AG04450 (cell line): ENCODE measurements around the gene FNIP2. TPM values are rescaled to one million over a fixed set of nuclear protein-coding genes. Genes with fewer than 3 reads are reported as not detected.
"Not testable (repeated sequence)": the region's sequence is repeated elsewhere in the genome, so short reads cannot be mapped to it uniquely, and the experiment has no call there.

Experiments
- CTCF ChIA-PET: fragments of 300-600, 350-600 bp; formaldehyde crosslinking; extraction: SDS; loops from one replicate; lab custom pipeline; 2022; ENCODE audit warnings: antibody characterized with exemption, inconsistent platforms; lab: Charles Lee
- POLR2A ChIA-PET: fragments of 350-600 bp; formaldehyde crosslinking; extraction: SDS; loops from one replicate; lab custom pipeline; 2021; ENCODE audit warnings: antibody characterized with exemption, inconsistent platforms; lab: Yijun Ruan, JAX
- DNase-seq: peaks from one replicate; pipeline ENCODE4 v3.0.0-alpha.2; 2011; ENCODE audit warnings: low read depth, low spot score
- H3K27ac ChIP-seq: one replicate; pipeline ENCODE4 v1.5.1; 2012; ENCODE audit warnings: low read depth, low read length, control low read depth
- H3K27me3 ChIP-seq: one replicate; pipeline ENCODE4 v1.6.0; 2012; ENCODE audit warnings: low read length; ENCODE audit not compliant: control insufficient read depth, insufficient read depth
- H3K4me3 ChIP-seq: 2 replicates; pipeline ENCODE4 v1.5.1; 2011; ENCODE audit warnings: mild to moderate bottlenecking, low read depth, low read length, control low read depth
- H3K9me3 ChIP-seq: 2 replicates; pipeline ENCODE4 v1.5.1; 2012; ENCODE audit warnings: low read length; ENCODE audit not compliant: control insufficient read depth, insufficient read depth
- CTCF ChIP-seq: IDR thresholded peaks from 2 replicates; pipeline ENCODE4 v1.5.1; 2011; ENCODE audit warnings: low read depth, low read length, control low read depth, inconsistent platforms
- polyA plus RNA-seq: library from polyadenylated mRNA; depleted of rRNA; stranded (reverse); fragments of >200 nt; gene quantifications from 2 replicates; pipeline ENCODE4 v1.2.3, GENCODE V29; 2011

Gene FNIP2
- polyA plus RNA-seq, 1 experiment = 8.4 TPM

GRCh38 chr4:158739600-158739999, 29.2 kb upstream of the FNIP2 start:
- H3K27me3 ChIP-seq = no peaks in the 10 kb centered on the region
- no peak for DNase-seq
- TF ChIP-seq CTCF = no peak
- H3K27ac ChIP-seq = no peak overlapping the region
- ChIA-PET POLR2A (no interaction called here), CTCF (no interaction called here)
- H3K4me3 ChIP-seq = no peak overlapping the region
- no peaks in the 10 kb centered on the region for H3K9me3 ChIP-seq

GRCh38 chr4:158741326-158742021, 27.4 kb upstream of the FNIP2 start:
- no peaks in the 10 kb centered on the region; the same call in 1 of the 2 replicates for H3K9me3 ChIP-seq
- no peak overlapping the region for H3K4me3 ChIP-seq
- TF ChIP-seq CTCF = no peak
- ChIA-PET POLR2A (no interaction called here), CTCF (interaction anchor here (0.6 to 1.8 kb wide), 3 partner anchors 46 to 168 kb away, joined by 3 to 7 read pairs (median 3); no protein-coding TSS in a partner anchor)
- H3K27ac ChIP-seq = no peak overlapping the region
- DNase-seq = no peak
- H3K27me3 ChIP-seq = no peaks in the 10 kb centered on the region

- H3K27ac ChIP-seq, H3K27me3 ChIP-seq, H3K4me3 ChIP-seq, POLR2A ChIA-PET, H3K9me3 ChIP-seq, DNase-seq, CTCF ChIA-PET: not testable (repeated sequence)
These were observed 22.3 kb upstream of the FNIP2 start for GRCh38 chr4:158746537-158746936.

GRCh38 chr4:158750379-158750778, 18.4 kb upstream of the FNIP2 start:
- DNase-seq = peak; percentile 63

DNA sequence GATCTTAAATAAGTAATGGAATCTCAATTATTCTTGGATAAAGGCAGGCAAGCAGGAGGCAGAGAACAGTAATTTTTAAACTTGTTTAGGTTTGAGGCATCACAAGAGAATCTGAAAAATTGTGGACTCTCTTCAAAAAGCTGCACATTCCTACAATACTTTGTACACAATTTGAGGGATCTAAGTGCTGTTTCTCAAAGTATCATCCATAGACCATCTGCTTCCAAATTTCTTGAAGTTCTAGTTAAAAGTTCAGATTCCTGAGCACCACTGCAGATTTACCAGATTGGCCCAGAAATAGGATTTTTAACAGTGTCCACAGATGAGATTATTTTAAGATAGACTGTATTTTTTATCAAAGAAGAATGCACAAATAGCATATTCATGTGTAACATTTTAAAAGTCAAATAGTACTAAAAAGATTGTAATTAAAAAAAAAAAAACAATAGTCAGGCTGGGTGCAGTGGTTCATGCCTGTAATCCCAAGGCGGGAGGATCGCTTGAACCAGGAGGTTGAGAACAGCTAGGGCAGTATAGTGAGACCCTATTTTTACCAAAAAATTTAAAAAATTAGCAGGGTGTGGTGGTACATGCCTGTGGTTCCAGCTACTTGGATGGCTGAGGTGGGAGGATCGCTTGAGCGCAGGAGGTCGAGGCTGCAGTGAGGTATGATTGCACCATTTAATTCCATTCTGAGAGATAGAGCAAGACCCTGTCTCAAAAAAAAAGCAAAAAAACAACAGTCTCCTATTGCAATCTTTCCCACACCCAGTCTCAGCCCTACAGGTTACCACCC, 14.2 kb upstream of the FNIP2 start:
- POLR2A ChIA-PET = interaction anchor here (0.7 kb wide), 2 partner anchors 46 to 486 kb away, joined by 3 to 11 read pairs; no protein-coding TSS in a partner anchor
- H3K4me3 ChIP-seq = no peak overlapping the region
- DNase-seq = no peak
- H3K27ac ChIP-seq = peak overlapping the region; percentile 47
- no peaks in the 10 kb centered on the region for H3K27me3 ChIP-seq
- no peak for TF ChIP-seq CTCF
- H3K9me3 ChIP-seq = no peaks in the 10 kb centered on the region
- CTCF ChIA-PET = interaction anchor here (0.6 to 1.2 kb wide), 4 partner anchors 21 to 449 kb away, joined by 3 to 4 read pairs (median 3); no protein-coding TSS in a partner anchor

More at GRCh38 chr4:158750379-158750778, 18.4 kb upstream of the FNIP2 start:
- no peak for TF ChIP-seq CTCF
- no peaks in the 10 kb centered on the region for H3K27me3 ChIP-seq
- no peak overlapping the region for H3K4me3 ChIP-seq
- ChIA-PET CTCF (no interaction called here), POLR2A (no interaction called here)
- H3K9me3 ChIP-seq = peaks cover 4% of the 10 kb centered on the region; the same call in 1 of the 2 replicates
- H3K27ac ChIP-seq = no peak overlapping the region

GRCh38 chr4:158755819-158756218, 13.0 kb upstream of the FNIP2 start:
- CTCF ChIA-PET = interaction anchor here (1.0 kb wide), 1 partner anchor 448 kb away, joined by 4 read pairs; no protein-coding TSS in a partner anchor
- H3K27me3 ChIP-seq, POLR2A ChIA-PET, H3K4me3 ChIP-seq, H3K27ac ChIP-seq, H3K9me3 ChIP-seq, DNase-seq: not testable (repeated sequence)
